A549 (cell line): ENCODE measurements around the gene HGFAC. TPM values are rescaled to one million over a fixed set of nuclear protein-coding genes. Genes with fewer than 3 reads are reported as not detected.

Source experiments
- ATAC-seq, 2 experiments: fragments of 200-7000 bp in 1 of 2; fragments of >200 bp in 1 of 2; cut with Nextera tagmentation in 1 of 2; cut with Tn5 transposase in 1 of 2; 3 replicates each; pipeline versions ENCODE4 v1.8.0 to v1.9.1; 2018 to 2020; ENCODE audit warnings: mild to moderate bottlenecking in 1 of 2, moderate library complexity in 1 of 2
- CTCF ChIA-PET: fragments of 300-600 bp; sonication (Branson Sonifier 250); formaldehyde crosslinking; extraction: SDS; loops from one replicate; lab custom pipeline; 2021; ENCODE audit warnings: antibody characterized with exemption, inconsistent platforms; lab: Yijun Ruan, JAX
- POLR2A ChIA-PET: fragments of 350-600 bp; formaldehyde crosslinking; extraction: SDS; loops from one replicate; lab custom pipeline; 2021; ENCODE audit warnings: antibody characterized with exemption, inconsistent platforms; lab: Yijun Ruan, JAX
- DNase-seq, 2 experiments: peaks; one replicate each; pipeline versions ENCODE4 v3.0.0 to v3.0.0-alpha.2; 2011 to 2016; ENCODE audit warnings: low read depth in 1 of 2, low spot score in 1 of 2
- FAIRE-seq: peaks from 2 replicates; lab custom pipeline; 2011; peaks lifted over from hg19 to GRCh38; lab: Jason Lieb, UNC
- H3K27ac ChIP-seq, 2 experiments: fragments of >200 bp; sonication (Bioruptor Twin); formaldehyde crosslinking; 3 replicates each; pipeline ENCODE4 v1.5.1; 2016 to 2017
- H3K4me1 ChIP-seq: fragments of >200 bp; sonication (Bioruptor Twin); formaldehyde crosslinking; 3 replicates; pipeline ENCODE4 v1.6.1; 2016
- H3K4me2 ChIP-seq: fragments of >200 bp; sonication (Bioruptor Twin); formaldehyde crosslinking; 3 replicates; pipeline ENCODE4 v1.6.1; 2016
- H3K4me3 ChIP-seq: fragments of >200 bp; sonication (Bioruptor Twin); formaldehyde crosslinking; 3 replicates; pipeline ENCODE4 v1.5.1; 2016
- H3K9me3 ChIP-seq: fragments of >200 bp; sonication (Bioruptor Twin); formaldehyde crosslinking; 3 replicates; pipeline ENCODE4 v1.6.1; 2016
- BCL3 ChIP-seq: fragments of >200 bp; sonication (Bioruptor Twin); formaldehyde crosslinking; IDR thresholded peaks from 3 replicates; pipeline ENCODE4 v1.6.1; 2016
- CBX2 ChIP-seq: fragments of 200-600 bp; sonication (generic); IDR thresholded peaks from 2 replicates; pipeline ENCODE4 v1.6.1; 2016; ENCODE audit warnings: low read depth, mild to moderate bottlenecking, borderline replicate concordance
- CBX8 ChIP-seq: fragments of 200-600 bp; sonication (generic); IDR thresholded peaks from 2 replicates; pipeline ENCODE4 v1.6.1; 2016
- CHD2 ChIP-seq: fragments of 150-350 bp; IDR thresholded peaks from 2 replicates; pipeline ENCODE4 v1.6.1; 2014; ENCODE audit warnings: low read length; ENCODE audit not compliant: partially characterized antibody
- CHD4 ChIP-seq: fragments of 200-600 bp; sonication (generic); IDR thresholded peaks from 2 replicates; pipeline ENCODE4 v1.6.1; 2016; ENCODE audit warnings: antibody characterized with exemption, mild to moderate bottlenecking, borderline replicate concordance
- EHF ChIP-seq: fragments of 250-450 bp; sonication (Bioruptor Pico); IDR thresholded peaks from 2 replicates; pipeline ENCODE4 v1.5.0; 2020; ENCODE audit warnings: mild to moderate bottlenecking
- EHMT2 ChIP-seq: fragments of 200-600 bp; sonication (generic); IDR thresholded peaks from 2 replicates; pipeline ENCODE4 v1.6.1; 2016; ENCODE audit warnings: antibody characterized with exemption, low read depth, mild to moderate bottlenecking, moderate library complexity
- FOSB ChIP-seq: fragments of 250-450 bp; sonication (Bioruptor Pico); IDR thresholded peaks from 2 replicates; pipeline ENCODE4 v1.5.0; 2020; ENCODE audit warnings: mild to moderate bottlenecking, moderate library complexity
- FOSL2 ChIP-seq, 2 experiments: fragments of 450-650 bp in 1 of 2; fragments of >200 bp in 1 of 2; sonication (Bioruptor Twin) in 1 of 2; formaldehyde crosslinking; IDR thresholded peaks; 2 replicates each; pipeline versions ENCODE4 v1.5.0 to v1.6.1; 2016 to 2020; ENCODE audit warnings: mild to moderate bottlenecking in 1 of 2, moderate library complexity in 1 of 2
- HDAC2 ChIP-seq: fragments of 200-600 bp; sonication (generic); IDR thresholded peaks from 2 replicates; pipeline ENCODE4 v1.6.1; 2016
- HOXB13 ChIP-seq: fragments of 250-450 bp; sonication (Bioruptor Pico); IDR thresholded peaks from 2 replicates; pipeline ENCODE4 v1.5.0; 2020; ENCODE audit warnings: low read depth, mild to moderate bottlenecking, moderate library complexity
- JUN ChIP-seq, 2 experiments: fragments of >200 bp; sonication (Bioruptor Twin); formaldehyde crosslinking; IDR thresholded peaks; 2 replicates in 1 of 2; 3 replicates in 1 of 2; pipeline ENCODE4 v1.6.1; 2016 to 2017
- KDM5A ChIP-seq: fragments of 200-600 bp; sonication (generic); IDR thresholded peaks from 2 replicates; pipeline ENCODE4 v1.6.1; 2016; ENCODE audit warnings: antibody characterized with exemption, mild to moderate bottlenecking
- MAX ChIP-seq: IDR thresholded peaks from 2 replicates; pipeline ENCODE4 v1.6.1; 2012
- NFE2L2 ChIP-seq: fragments of 150-350 bp; conservative IDR thresholded peaks from 2 replicates; pipeline ENCODE4 v1.6.1; 2014; ENCODE audit warnings: low read length
- PBX3 ChIP-seq: IDR thresholded peaks from 2 replicates; pipeline ENCODE4 v1.6.1; 2012
- PHF8 ChIP-seq: fragments of 200-600 bp; sonication (generic); IDR thresholded peaks from 2 replicates; pipeline ENCODE4 v1.6.1; 2016; ENCODE audit warnings: low read depth, mild to moderate bottlenecking, antibody characterized with exemption, moderate library complexity, borderline replicate concordance
- RARB ChIP-seq: fragments of 250-450 bp; sonication (Bioruptor Pico); IDR thresholded peaks from 2 replicates; pipeline ENCODE4 v1.8.0; 2021; ENCODE audit warnings: mild to moderate bottlenecking, moderate library complexity
- SMC3 ChIP-seq: fragments of >200 bp; sonication (Bioruptor Twin); formaldehyde crosslinking; IDR thresholded peaks from 3 replicates; pipeline ENCODE4 v1.6.1; 2018; ENCODE audit warnings: inconsistent platforms
- SREBF2 ChIP-seq: fragments of 450-650 bp; IDR thresholded peaks from 2 replicates; pipeline ENCODE4 v1.6.1; 2014; ENCODE audit warnings: mild to moderate bottlenecking, moderate library complexity
- TP53 ChIP-seq: fragments of 250-450 bp; sonication (Bioruptor Pico); IDR thresholded peaks from 2 replicates; pipeline ENCODE4 v1.5.0; 2021; ENCODE audit warnings: mild to moderate bottlenecking, moderate library complexity
- USF2 ChIP-seq: fragments of 450-650 bp; IDR thresholded peaks from 2 replicates; pipeline ENCODE4 v1.6.1; 2014; ENCODE audit warnings: antibody characterized with exemption
- ZFP36 ChIP-seq: fragments of 450-650 bp; IDR thresholded peaks from 2 replicates; pipeline ENCODE4 v1.6.1; 2014; ENCODE audit warnings: borderline replicate concordance; ENCODE audit not compliant: partially characterized antibody
- ZNF302 ChIP-seq: fragments of 250-450 bp; sonication (Bioruptor Pico); IDR thresholded peaks from 2 replicates; pipeline ENCODE4 v1.9.0; 2021; ENCODE audit warnings: inconsistent platforms, mild to moderate bottlenecking, moderate library complexity
- ZSCAN20 ChIP-seq: fragments of 250-450 bp; sonication (Bioruptor Pico); IDR thresholded peaks from 2 replicates; pipeline ENCODE4 v1.8.0; 2022; ENCODE audit warnings: mild to moderate bottlenecking, moderate library complexity
- WGBS: methylation state at CpG from one replicate; pipeline ENCODE4 v1.1.6; 2017; ENCODE audit errors: missing lambda C conversion rate; 5-methylcytosine and 5-hydroxymethylcytosine counted together
- polyA plus RNA-seq, 4 experiments: library from polyadenylated mRNA; depleted of rRNA in 3 of 4; stranded (reverse); fragments of >200 nt; fragmentation: RNase III in 1 of 4; extraction: RNeasy Plus Mini Kit Qiagen cat#74134 plus additional on column Dnase treatment in 1 of 4; gene quantifications; 2 replicates in 3 of 4; 3 replicates in 1 of 4; pipeline ENCODE4 v1.2.3, GENCODE V29; 2011 to 2017

Gene HGFAC
- polyA plus RNA-seq, 2 of the 4 experiments (the other 2 are of a cell fraction) = 0.25 TPM; not detected in 1

- CTCF ChIA-PET = interaction anchor here (0.6 to 1.7 kb wide), 2 partner anchors 9 to 14 kb away, joined by 3 to 9 read pairs; no protein-coding TSS in a partner anchor
Measured at GRCh38 chr4:3494462-3494871, 52.7 kb downstream of the HGFAC start.

GRCh38 chr4:3495204-3495975, 53.6 kb downstream of the HGFAC start:
- WGBS = 87% methylated on average over 8 of the region's 28 CpGs
- no peaks in the 10 kb centered on the region for H3K4me1 ChIP-seq
- TF ChIP-seq NFE2L2 = no peak
- FAIRE-seq = no peak
- no peaks in the 10 kb centered on the region for H3K9me3 ChIP-seq
- ChIA-PET CTCF (interaction anchor here (1.0 to 1.2 kb wide), 2 partner anchors 11 to 15 kb away, joined by 5 to 6 read pairs; no protein-coding TSS in a partner anchor), POLR2A (no interaction called here)
- no peak overlapping the region for H3K4me2 ChIP-seq
- DNase-seq = no peak
- no peak; a peak in 1 of 6 replicates for ATAC-seq
- no peak overlapping the region for H3K4me3 ChIP-seq
- no peak overlapping the region for H3K27ac ChIP-seq

More at GRCh38 chr4:3494462-3494871, 52.7 kb downstream of the HGFAC start:
- DNase-seq (no peak), ATAC-seq (peak in 1 of 2 experiments; percentile 9; a peak in 2 of 6 replicates), FAIRE-seq (no peak)
- Histone ChIP-seq H3K4me3 (no peak overlapping the region), H3K4me2 (no peak overlapping the region), H3K27ac (no peak overlapping the region), H3K9me3 (no peaks in the 10 kb centered on the region), H3K4me1 (no peaks in the 10 kb centered on the region)
- TF ChIP-seq KDM5A (no peak), SREBF2 (no peak), ZSCAN20 (CRISPR knock-in tag) (no peak), CHD2 (no peak), HOXB13 (no peak), CHD4 (no peak), HDAC2 (no peak), CBX8 (no peak), JUN (IDR thresholded peaks at IDR 0.05) (no peak), BCL3 (no peak), TP53 (no peak), CBX2 (no peak)
- 86% methylated on average over 8 of the region's 15 CpGs for WGBS
- POLR2A ChIA-PET = no interaction called here

- no peaks in the 10 kb centered on the region for H3K4me1 ChIP-seq
- CTCF ChIA-PET = interaction anchor here (1.0 to 1.2 kb wide), 2 partner anchors 10 to 15 kb away, joined by 5 to 6 read pairs; no protein-coding TSS in a partner anchor
- no peak for FAIRE-seq
Measured at GRCh38 chr4:3496021-3496420, 54.3 kb downstream of the HGFAC start.

More at GRCh38 chr4:3496021-3496420, 54.3 kb downstream of the HGFAC start:
- Histone ChIP-seq H3K27ac (no peak overlapping the region), H3K4me3 (no peak overlapping the region), H3K4me2 (no peak overlapping the region), H3K9me3 (no peaks in the 10 kb centered on the region)
- DNase-seq = no peak
- WGBS = 79% methylated on average over 2 of the region's 14 CpGs
- TF ChIP-seq EHF (CRISPR knock-in tag) (no peak), ZNF302 (CRISPR knock-in tag) (no peak), FOSB (CRISPR knock-in tag) (no peak), USF2 (no peak), TP53 (no peak), RARB (CRISPR knock-in tag) (no peak), HDAC2 (no peak), SMC3 (no peak), ZFP36 (no peak), FOSL2 (IDR thresholded peaks at IDR 0.05) (no peak), FOSL2 (CRISPR knock-in tag; IDR thresholded peaks at IDR 0.05) (no peak), MAX (no peak), PHF8 (no peak), EHMT2 (no peak), ZSCAN20 (CRISPR knock-in tag) (no peak), PBX3 (no peak), NFE2L2 (no peak)
- no peak for ATAC-seq
- POLR2A ChIA-PET = no interaction called here
